ENCODE measurements around the gene RPL15.

RPL15 gene

DNA sequence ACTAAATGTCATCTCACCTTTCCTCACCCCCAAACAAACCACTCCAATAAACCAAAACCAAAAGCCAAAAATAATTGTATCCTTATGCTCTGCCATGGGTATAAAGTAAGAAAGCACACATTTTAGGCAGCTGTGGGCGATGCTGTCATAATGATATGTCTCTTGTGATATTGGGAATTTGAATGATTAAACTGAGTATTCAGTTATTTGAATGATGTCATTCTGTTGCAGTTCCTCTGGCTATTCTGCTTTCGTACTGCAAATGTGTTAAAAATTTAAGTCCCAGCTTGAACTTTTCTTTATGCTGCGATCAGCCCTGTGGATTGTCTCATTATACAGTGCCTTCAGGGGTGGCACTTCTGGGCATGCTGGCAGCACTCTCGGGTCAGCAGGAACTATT is 17.3 kb downstream of the RPL15 start:
- DNase-seq: no peak

DNA sequence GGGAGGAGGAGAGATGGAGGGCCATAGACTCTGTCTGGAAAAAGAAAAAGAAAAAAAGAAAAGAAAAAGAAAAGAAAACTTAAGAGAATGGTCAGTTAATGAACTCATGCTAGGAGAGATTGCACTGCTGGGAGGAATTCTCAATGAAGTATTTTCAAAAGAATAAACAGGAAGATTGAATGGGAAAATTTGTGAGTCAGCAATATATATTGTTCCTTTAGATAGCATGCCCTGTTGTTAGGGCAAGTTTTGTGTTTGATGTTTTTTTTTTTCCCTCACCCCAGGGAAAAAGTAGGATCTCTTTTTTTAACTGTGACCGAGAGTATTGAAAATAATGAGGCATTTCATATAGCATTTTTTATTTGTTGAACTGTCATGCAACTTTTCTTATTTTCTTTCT is 20.4 kb downstream of the RPL15 start:
- DNase-seq: no peak

DNA sequence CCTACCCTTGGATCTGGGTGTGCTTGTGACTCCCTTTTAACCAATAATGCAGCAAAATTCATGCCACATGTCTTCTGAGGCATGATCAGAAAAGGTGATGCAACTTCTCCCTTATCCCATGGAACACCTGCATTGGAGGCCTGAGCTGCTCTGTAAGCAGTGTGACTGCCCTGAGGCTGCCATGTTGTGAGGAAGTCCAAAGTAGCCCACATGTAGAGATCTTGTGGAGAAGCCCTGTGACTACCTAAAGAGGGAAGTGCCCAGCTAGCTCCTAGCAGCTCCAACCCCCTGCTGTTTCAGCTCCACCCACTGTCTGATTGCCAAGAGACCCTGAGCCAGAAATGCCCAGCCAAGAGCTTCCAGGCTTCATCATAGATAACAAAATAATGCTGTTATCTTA is 21.8 kb downstream of the RPL15 start:
- DNase-seq: no peak

DNA sequence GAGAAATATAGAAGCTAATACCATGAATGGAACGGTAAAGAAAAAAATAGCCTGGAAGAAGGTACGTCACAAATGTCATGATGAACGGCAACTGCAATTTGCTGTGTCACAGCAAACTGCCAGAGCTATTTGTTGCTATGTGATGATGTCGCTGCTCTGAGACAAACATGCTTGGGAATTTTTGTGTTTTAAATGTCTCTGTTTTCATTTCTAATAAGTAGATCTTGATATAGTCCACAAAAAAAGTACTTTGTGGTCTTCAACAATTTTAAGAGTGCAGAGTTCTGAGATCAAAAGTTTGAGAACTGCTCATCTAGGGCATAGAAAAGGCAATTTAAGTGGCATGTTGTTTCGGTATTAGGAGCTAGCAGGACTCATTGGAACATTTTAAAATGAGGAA is 23.8 kb downstream of the RPL15 start:
- no peak for DNase-seq

DNA sequence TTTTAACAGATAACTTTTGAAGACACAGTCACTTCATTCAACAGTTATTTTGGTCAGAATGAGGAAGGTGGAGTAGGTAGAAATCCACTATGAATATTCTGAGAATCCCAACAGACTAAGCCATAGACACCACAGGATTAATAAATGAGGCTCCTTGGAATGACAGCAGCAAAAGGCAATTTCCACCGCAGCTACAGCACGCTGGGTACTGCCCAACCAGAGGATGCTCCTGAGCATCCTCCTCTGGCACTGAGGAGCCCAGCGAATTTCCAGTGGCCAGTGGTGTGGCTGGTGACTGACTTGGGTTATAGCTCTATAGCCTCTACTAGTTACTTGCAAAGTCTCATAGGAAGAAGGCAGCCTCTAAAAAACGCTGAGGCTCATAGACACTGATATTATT is 24.5 kb downstream of the RPL15 start:
- DNase-seq: no peak

DNA sequence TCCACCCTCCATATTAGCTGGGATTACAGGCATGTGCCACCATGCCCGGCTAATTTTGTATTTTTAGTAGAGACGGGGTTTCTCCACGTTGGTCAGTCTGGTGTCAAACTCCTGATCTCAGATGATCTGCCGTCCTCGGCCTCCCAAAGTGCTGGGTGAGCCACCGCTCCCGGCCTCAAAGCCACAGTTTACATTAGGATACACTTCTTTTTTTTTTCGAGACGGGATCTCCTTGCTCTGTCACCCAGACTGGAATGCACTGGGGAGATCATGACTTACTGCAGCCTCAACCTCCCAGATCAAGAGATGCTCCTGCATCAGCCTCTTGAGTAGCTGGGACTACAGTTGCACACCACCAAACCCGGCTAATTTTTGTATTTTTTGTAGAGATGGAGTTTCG is 25.6 kb downstream of the RPL15 start:
- DNase-seq: no peak

DNA sequence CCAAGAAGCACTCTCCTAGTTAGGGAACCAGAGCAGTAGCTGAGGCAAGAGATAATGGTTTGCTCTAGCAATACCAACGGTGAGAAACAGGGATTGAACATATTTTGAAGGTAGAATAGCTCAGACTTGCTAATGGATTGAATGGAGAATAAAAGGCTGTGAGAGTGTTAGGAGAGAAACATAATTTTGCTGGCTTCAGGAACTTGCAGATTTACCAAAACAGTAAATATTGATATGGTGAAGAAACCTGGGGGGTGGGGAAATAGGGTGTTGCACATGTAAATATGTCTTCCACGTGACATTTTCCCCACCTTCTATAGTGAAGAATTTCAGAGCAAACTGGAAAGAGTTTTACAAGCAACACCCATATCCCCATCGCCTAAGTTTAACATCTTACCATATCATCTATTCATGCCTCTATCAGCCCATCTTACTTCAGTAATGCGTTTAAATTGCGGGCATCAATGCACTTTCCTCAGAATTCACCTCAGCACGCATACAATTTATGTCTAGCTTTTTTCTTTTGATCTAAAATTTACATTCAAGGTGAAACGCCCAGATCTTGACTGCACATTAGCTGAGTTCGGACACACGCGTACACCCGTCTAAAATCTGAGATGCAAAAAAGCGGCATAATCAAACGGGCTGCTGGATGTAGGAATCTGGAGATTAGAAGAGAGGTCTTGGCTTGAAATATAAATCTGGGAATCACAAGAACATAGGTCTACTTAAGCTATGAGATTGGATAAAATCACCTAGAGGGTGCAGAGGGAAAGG is 27.3 kb downstream of the RPL15 start:
- no peak for DNase-seq

DNA sequence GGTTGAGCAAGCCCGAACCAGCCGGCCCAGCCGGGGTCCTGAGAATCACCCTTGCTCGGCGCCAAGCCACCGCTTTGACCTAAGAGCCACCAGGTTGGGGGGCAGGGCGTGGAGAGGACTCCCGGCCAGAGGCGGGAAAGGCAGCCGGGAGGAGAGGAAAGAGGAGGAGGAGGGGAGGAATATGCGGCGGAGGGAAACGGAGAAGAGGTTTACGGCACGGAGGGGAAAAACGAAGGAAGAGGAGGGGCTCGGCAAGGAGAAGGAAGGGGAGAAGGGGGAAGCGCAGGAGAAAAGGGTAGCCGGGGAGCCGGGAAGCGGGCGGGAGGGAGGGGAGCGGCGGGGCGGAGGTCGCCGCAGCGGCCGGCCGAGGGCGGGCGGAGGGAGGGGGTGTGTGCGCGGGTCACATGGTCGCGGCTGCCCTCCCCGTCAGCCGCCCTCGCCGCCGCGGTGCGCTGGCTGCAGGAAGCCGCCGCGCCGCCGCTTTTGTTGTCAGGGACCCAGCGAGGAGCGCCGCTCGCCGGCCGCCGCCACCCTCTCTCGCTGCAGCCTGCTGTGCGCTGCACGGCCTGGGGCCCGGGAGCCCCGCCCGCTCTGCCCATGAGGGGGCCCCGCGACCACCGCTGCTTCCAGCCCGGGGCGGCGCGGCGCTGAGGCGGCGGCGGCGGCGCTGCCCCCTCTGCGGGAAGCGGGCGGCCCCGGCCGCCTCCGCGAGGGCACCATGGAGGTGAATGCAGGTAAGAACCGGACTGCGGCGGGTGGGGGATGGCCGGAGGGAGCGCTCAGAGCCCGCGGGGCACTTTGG is 28.1 kb downstream of the RPL15 start, which contains the start of gene NR1D2:
TSS of gene NR1D2 (plus strand) at position 426 of the 802 bp plus-strand sequence. CDS start at position 719, 293 bp downstream.
- peak; percentile 81 for DNase-seq

DNA sequence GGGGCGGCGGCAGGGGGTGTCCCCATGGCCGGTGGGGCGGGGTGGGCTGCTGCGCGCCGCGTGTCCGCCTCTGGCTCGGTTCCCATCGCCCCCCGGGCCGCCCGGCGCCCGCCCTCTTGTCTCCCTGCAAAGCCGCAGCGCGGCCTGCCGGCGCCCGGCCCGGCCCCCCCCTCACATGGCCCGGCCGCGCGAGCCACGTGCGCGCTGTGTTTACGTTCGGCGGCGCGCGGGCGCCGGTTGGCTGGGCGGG is 28.7 kb downstream of the RPL15 start:
- no peak for DNase-seq

DNA sequence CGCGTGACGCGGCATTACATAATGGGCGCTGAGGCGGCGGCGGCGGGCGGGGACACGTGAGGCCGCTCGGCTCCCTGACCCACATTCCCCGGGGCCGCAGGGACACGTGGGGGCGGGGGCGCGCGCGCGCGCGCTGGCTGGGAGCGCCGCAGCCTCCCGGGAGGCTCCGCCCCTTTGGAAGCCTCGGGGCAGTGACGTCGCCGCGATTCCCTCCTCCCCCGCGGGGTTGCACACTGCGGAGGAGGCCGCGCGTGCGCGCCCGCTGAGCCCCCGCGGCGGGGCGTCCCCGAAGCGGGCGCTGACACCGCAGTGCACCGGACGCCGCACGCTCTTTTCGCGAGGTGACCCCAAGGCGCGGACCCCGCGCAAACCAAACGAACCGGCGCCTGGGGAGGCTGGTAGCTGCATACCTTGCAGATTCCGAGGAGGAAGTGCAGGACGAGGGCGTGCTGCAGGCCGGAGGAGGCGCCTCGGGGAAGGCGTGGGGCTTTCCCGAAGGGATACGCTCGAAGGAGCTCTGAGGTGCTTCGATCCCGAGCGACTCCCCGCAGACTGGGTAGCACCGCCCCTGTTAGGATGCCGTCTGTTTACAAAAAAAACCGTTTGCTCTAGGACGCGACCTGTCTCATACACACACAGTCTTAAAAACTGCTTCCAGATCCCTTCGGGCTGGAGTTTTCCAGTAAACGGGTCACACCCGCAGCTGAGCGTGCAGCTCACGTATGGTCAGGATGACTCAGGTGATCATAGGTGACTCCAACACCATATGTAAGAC is 29.2 kb downstream of the RPL15 start:
- peak; percentile 97 for DNase-seq

DNA sequence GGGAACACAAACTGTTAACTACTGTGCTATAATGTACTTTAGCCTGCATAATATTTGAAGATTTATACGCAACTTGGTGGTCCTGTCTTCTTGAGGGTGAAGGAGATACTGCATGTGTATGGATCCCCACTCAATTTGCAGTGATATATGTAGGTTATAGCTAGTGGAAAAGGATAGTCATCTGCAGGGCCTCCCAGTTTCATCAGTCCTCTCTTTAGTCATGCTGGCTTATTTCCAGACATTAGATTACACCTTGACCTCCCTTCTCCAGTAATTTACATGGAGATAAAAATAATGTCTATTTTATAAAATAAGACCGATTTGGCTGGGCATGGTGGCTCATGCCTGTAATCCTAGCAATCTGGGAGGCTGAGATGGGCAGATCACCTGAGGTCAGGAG is 31.8 kb downstream of the RPL15 start:
- no peak for DNase-seq

DNA sequence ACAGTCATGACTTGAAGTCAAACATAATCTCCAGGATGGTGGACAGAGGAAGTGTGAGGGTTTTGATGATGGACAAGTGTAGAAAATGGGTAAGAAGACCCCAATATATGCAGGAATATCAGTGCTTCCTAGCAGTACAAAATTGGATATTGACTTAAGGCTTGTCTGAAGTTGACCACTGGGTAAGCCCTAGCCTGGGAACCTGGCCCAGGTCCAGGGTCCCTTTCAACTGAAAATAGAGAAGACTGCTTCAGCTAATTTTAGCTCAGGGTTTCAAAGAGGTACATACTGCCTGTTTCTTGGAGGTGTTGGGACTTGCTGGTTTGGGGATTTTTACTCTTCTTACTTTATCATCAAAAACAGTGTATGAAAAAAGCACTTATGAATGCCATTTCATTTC is 32.9 kb downstream of the RPL15 start:
- DNase-seq: no peak

DNA sequence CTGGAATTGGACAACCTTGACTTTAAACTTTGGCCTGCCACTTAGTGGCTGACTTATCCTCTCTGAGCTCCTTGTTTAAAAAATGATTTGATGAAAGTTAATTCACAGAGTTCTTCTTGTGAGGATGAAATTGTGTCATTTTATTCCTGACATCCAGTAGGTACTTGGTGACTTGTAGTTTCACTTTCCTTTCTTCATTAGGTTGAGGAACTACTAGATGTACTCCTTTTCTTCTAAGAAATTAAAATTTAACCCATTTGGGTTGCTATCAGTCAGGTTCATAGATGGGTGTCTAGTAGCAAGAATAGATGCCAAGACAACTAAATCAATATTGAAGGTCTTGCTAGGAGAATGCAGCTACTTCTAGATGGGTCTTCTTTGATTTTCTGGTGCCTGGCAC is 33.4 kb downstream of the RPL15 start:
- DNase-seq: peak; percentile 60

DNA sequence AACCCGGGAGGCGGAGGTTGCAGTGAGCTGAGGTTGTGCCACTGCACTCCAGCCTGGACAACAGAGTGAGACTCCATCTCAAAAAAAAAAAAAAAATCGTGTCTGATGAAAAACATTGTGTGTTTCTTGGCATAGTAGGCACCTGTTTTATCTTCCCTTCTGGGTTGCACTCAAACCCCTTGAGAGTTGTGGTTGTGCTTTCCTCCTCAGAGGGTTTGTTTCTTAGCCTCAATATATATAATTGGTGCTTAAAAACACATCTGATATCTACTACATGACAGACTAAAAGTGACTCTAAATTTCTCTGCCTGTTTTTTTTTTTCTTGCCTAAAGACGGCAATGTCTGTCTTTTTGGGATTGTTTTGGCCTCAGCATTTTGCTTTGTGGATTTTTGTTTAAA is 35.7 kb downstream of the RPL15 start:
- no peak for DNase-seq

DNA sequence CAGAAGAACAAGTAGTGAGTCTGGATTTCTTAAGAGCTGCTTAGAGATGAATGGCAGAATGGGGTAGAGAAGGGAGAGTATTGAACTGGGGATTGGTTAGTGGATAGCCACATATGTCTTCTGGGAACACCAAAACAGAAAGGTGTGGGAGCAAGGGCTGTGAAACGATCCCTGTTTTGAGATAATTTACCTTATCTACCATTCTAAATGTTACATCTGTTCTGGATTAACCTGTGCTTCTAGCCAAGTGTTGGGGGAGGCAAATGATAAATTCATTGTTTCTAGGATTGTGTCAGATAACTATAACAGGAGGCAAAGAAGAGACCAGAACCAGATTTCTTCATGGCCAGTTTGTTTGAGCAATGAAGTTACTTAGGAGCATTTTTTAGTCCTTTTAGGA is 36.6 kb downstream of the RPL15 start:
- DNase-seq: no peak

DNA sequence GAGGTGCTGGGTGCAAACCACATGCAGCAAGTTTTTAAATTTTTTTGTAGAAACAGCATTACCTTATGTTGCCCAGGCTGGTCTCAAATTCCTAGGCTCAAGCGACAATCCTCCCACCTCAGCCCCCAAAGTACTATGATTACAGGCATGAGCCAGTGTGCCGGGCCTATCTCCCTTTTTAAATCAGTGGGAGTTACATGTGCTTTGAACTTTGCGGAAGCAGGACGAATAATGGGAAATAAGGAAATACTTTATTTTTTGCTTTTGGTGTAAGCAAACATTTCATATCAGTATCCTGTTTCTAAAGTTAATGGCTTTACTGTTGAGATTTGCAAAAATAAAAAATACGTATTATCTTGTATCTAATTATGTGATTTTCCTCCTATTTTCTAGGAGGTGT is 37.2 kb downstream of the RPL15 start:
- no peak for DNase-seq

DNA sequence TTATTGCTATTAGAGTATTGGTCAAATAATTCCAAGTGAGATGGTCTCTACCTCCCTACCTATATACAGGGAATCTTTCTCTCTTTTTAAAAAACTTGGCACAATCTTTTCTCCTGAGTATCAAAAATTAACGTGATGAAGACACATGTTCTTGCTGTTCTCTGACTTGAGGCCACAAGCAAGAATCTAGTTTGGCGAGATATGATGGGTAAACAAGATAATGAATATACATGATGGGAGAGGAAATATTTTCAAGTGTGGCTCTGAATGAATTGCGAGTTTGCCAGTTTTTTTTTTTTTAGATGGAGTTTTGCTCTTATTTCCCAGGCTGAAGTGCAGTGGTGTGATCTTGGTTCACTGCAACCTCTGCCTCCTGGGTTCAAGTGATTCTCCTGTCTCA is 39.8 kb downstream of the RPL15 start:
- no peak for DNase-seq

DNA sequence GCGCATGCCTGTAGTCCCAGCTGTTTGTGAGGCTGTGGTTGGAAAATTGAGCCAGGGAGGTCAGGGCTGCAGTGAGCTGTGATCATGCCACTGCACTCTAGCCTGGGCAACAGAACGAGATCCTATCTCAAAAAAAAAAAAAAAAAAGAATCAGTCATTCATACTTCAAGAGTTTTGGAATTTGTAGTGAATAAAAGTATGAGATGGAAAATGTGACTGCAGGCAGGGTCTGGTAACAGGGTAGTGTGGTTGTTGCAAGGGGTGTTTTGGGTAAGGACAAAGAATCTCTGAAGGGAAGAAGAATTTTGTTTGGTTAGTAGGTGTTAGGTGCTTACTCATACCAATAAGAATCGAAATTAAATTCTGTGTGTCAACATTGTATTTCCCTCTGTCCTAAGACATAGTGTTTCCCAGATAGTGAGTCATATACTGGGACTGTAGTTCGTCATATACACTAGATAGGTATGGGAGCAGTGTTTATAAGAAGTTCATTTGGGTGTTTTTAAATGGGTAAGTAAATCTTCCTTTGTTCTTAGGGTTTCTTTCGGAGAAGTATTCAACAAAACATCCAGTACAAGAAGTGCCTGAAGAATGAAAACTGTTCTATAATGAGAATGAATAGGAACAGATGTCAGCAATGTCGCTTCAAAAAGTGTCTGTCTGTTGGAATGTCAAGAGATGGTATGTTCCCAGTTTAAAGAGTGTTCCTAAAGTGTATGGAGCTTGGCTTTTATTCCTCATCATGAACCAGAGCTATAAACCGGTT is 42.4 kb downstream of the RPL15 start:
- DNase-seq: no peak

DNA sequence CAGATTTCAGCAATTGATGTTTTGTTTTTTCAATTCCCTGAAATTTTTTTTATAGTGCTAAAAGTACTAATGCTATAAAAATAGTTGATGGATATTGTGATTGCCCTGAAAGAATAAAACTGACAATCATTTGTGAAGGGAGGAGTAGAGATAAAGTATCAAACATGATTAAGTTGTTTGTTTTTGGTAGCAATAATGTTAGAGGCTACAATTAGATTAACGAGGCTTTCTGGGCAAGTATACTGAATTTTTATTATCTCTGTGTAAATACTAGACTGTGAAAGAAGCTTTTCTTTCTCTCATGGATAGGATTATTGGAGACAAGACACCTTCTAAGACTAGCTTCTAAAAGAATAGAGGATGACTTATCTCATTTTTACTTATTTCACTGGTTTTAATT is 43.7 kb downstream of the RPL15 start:
- no peak for DNase-seq

DNA sequence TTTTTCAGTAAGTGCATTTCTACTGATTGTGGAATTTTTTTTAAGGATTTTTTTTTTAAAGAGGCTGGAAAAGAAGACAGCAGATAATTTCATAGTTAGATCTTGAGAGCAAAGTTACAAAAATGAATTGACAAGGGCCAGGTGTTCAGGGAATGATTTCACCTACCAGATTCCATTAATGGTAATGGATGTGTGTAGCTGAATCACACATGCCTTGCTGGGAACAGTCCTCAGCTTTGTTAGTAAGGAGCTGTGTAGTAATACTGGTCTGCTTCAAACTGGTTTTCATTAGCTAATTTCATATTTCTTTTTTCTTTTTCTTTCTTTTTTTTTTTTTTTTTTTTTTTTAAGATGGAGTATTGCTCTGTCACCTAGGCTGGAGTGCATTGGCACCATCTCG is 44.1 kb downstream of the RPL15 start:
- no peak for DNase-seq

DNA sequence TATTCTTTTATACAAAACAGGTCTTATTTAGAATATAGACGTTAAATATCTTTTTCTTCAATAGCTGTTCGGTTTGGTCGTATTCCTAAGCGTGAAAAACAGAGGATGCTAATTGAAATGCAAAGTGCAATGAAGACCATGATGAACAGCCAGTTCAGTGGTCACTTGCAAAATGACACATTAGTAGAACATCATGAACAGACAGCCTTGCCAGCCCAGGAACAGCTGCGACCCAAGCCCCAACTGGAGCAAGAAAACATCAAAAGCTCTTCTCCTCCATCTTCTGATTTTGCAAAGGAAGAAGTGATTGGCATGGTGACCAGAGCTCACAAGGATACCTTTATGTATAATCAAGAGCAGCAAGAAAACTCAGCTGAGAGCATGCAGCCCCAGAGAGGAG is 45.0 kb downstream of the RPL15 start:
- no peak for DNase-seq

DNA sequence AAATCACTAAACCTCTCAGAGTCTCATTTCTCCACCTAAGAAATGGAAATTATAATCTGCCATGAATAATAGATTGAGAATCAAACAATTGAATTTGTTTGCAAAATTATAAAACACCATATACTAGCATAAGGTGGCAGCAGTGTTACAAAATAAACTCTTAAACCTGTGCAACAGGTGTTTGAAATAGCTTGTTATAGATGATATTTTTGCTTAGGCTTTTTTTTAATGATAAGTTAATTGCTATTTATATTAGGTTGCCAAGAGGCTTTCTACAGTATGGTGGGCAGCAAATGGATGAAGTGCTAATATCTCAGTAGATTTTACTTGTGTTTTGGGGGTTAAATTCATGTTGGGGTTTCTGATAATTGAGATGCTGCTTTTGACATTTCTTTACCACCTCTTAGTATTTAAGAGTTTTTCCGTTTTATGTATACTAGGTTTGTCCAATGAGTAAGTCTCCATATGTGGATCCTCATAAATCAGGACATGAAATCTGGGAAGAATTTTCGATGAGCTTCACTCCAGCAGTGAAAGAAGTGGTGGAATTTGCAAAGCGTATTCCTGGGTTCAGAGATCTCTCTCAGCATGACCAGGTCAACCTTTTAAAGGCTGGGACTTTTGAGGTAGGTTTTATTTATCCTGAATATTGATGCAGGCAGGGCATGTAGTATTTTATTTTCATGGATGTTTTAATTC is 47.8 kb downstream of the RPL15 start:
- no peak for DNase-seq

DNA sequence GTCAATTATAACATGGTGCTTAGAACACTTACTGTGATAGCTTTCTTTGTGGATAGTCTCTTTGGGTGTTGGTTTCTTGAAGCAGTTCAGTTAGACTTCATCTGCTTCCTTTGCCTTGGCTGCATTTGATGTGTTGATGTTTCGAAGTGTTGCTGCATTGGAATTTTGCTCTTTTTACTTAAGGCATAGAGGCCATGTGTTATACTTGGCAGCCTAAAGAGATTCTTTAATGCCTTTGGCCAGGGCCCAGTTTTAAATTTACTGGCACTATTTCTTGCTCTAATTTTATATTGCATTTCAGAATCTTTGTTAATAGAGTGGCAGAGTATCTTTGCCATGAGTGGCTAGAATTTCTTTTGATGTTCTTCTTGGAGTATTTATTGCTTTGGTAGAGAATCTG is 49.4 kb downstream of the RPL15 start:
- no peak for DNase-seq

All from inflammatory macrophage treated with lipopolysaccharide for 4 hours (primary cell).